K562 (cell line): ENCODE data around the gene DLGAP1. TPM values are rescaled to one million over a fixed set of nuclear protein-coding genes. Genes with fewer than 3 reads are reported as not detected.

Source experiments
- AFF4 ChIP-seq: sonication (generic); formaldehyde crosslinking; IDR thresholded peaks from 2 replicates; pipeline ENCODE4 v1.8.0; 2023; ENCODE audit warnings: mild to moderate bottlenecking, missing genetic modification reagents
- BCLAF1 ChIP-seq, 2 experiments: fragments of 450-650 bp in 1 of 2; IDR thresholded peaks; 2 replicates each; pipeline ENCODE4 v1.6.1; 2011 to 2017; ENCODE audit warnings: low read depth in 2 of 2, antibody characterized with exemption in 1 of 2, borderline replicate concordance in 1 of 2, low read length in 1 of 2, mild to moderate bottlenecking in 1 of 2, mixed read lengths in 1 of 2; ENCODE audit not compliant: control insufficient read depth in 1 of 2
- BHLHE40 ChIP-seq: IDR thresholded peaks from 2 replicates; pipeline ENCODE4 v1.6.1; 2011; ENCODE audit warnings: low read length, improper control_type of control experiment
- CBFA2T3 ChIP-seq: fragments of 450-650 bp; IDR thresholded peaks from 2 replicates; pipeline ENCODE4 v1.6.1; 2017
- FOXJ3 ChIP-seq: sonication (generic); formaldehyde crosslinking; IDR thresholded peaks from 2 replicates; pipeline ENCODE4 v1.4.0; 2020; ENCODE audit warnings: mild to moderate bottlenecking, missing genetic modification reagents
- HMG20B ChIP-seq: fragments of 250-450 bp; sonication (Bioruptor Pico); IDR thresholded peaks from 2 replicates; pipeline ENCODE4 v1.5.0; 2021; ENCODE audit warnings: mild to moderate bottlenecking
- MBD2 ChIP-seq: sonication (generic); IDR thresholded peaks from 2 replicates; pipeline ENCODE4 v1.6.1; 2016; ENCODE audit warnings: low read depth, borderline replicate concordance
- NR2C2 ChIP-seq, 2 experiments: fragments of 200-800 bp in 1 of 2; sonication (Bioruptor generic) in 1 of 2; sonication (generic) in 1 of 2; formaldehyde crosslinking in 1 of 2; IDR thresholded peaks; 2 replicates each; pipeline versions ENCODE4 v1.6.1 to v1.8.0; 2016 to 2022; ENCODE audit warnings: mild to moderate bottlenecking in 1 of 2, missing compliant biosample characterization in 1 of 2, missing genetic modification characterization in 1 of 2, missing genetic modification reagents in 1 of 2
- SMAD3 ChIP-seq: fragments of 450-650 bp; formaldehyde crosslinking; conservative IDR thresholded peaks from 2 replicates; pipeline ENCODE4 v1.4.0; 2020; ENCODE audit warnings: mild to moderate bottlenecking
- SMARCA5 ChIP-seq: fragments of 450-650 bp; IDR thresholded peaks from 2 replicates; pipeline ENCODE4 v1.6.1; 2016
- TEAD1 ChIP-seq, 2 experiments: fragments of 450-650 bp in 1 of 2; sonication (generic) in 1 of 2; formaldehyde crosslinking; IDR thresholded peaks; 2 replicates each; pipeline versions ENCODE4 v1.4.0 to v1.8.0; 2020 to 2022; ENCODE audit warnings: mild to moderate bottlenecking in 2 of 2, missing genetic modification reagents in 1 of 2
- TEAD2 ChIP-seq: fragments of 450-650 bp; IDR thresholded peaks from 2 replicates; pipeline ENCODE4 v1.6.1; 2016; ENCODE audit warnings: missing genetic modification characterization, control low read depth, missing compliant biosample characterization
- ZBTB9 ChIP-seq: fragments of 450-650 bp; formaldehyde crosslinking; IDR thresholded peaks from 2 replicates; pipeline ENCODE4 v1.4.0; 2020; ENCODE audit warnings: mild to moderate bottlenecking, moderate library complexity
- ZKSCAN1 ChIP-seq: fragments of 150-350 bp; IDR thresholded peaks from 2 replicates; pipeline ENCODE4 v1.6.1; 2016; ENCODE audit warnings: low read depth, low read length
- ZNF408 ChIP-seq: fragments of 250-450 bp; sonication (Bioruptor Pico); IDR thresholded peaks from 2 replicates; pipeline ENCODE4 v1.4.0; 2020; ENCODE audit warnings: low read depth, mild to moderate bottlenecking, moderate library complexity
- ZNF668 ChIP-seq: fragments of 250-450 bp; sonication (Bioruptor Pico); IDR thresholded peaks from 2 replicates; pipeline ENCODE4 v1.8.0; 2022; ENCODE audit warnings: mild to moderate bottlenecking, inconsistent platforms
- ZNF75A ChIP-seq: fragments of 450-650 bp; formaldehyde crosslinking; IDR thresholded peaks from 2 replicates; pipeline ENCODE4 v1.4.0; 2020; ENCODE audit warnings: mild to moderate bottlenecking
- polyA plus RNA-seq, 8 experiments: library from polyadenylated mRNA; depleted of rRNA in 4 of 8; stranded (reverse) in 5 of 8; unstranded in 3 of 8; fragments of >200 nt; fragmentation: Nextera tagmentation in 2 of 8; fragmentation: Illumina TruSeq in 1 of 8; extraction: Ambion mirVana in 2 of 8; extraction: Trizol in 1 of 8; gene quantifications; 2 replicates each; pipeline versions ENCODE4 v1.2.1 to v1.2.3, GENCODE V29; 2011 to 2014; ENCODE audit warnings: inconsistent platforms in 1 of 8, missing spikeins in 1 of 8
- total RNA-seq, 7 experiments: library from RNA; depleted of rRNA in 6 of 7; stranded (reverse); fragments of >200 nt in 6 of 7; fragmentation: Illumina TruSeq in 2 of 7; extraction: Trizol in 2 of 7; gene quantifications; 2 replicates each; pipeline versions ENCODE4 v1.2.1 to v1.2.3, GENCODE V29; 2011 to 2021; ENCODE audit warnings: low replicate concordance in 1 of 7
- TF ChIP-seq, protein P1 (sequence below): sonication (generic); formaldehyde crosslinking; IDR thresholded peaks from 2 replicates; pipeline ENCODE4 v1.9.0; 2022; ENCODE audit warnings: mild to moderate bottlenecking, missing genetic modification reagents

Gene DLGAP1
- total and polyA plus RNA-seq, 9 of the 15 experiments (the other 6 are each of a cell fraction or from before 2014, with no cell fraction given) = 0.04 to 0.22 (median 0.08) TPM

DNA sequence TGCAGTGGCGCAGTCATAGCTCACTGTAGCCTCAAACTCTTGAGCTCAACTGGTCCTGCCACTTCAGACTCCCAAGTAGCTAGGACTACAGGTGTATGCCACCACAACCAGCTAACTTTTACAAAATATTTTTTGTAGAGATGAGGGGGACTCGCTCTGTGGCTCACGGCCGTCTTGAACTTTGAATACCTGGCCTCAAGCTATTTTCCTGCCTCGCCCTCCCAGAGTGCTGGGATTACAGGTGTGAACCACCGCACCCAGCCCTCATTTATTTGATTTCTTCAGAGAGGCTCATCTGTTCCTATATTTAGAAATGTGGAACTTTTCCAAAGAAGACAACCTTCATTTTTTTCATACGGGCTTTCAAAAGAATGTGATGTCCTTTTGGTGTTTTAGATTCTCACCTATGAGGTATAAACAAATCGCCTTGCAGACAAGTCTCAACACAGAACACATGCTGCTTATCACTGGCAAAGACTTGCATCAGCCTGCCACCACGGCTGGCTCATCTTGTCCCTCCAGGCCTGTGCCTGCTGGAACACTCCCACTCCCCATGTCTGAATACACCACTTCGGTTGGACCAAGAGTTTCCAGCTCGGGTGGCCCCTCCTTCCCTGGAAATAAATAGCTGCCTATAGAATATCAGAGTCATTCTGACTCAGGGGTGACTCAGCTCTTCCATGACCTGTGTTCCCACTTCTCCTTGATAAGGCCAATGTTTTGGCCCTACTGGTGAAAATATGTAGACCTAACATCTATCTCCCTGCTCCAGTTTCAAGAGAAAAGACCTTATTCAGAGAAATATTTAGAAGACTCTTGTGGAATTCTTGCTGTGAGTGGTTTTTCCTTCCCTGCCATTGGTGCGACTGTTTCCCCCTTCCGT lies 802.5 kb downstream of the DLGAP1 start (continued):
- TF ChIP-seq BCLAF1 (IDR thresholded peaks at IDR 0.05; ENCODE audit: borderline replicate concordance in 1 of 2, control insufficient read depth in 1 of 2, low read depth in 2 of 2, low read length in 1 of 2) = peak in 1 of 2 experiments; percentile 77; a peak in 1 of 4 replicates
- TF ChIP-seq MBD2 = no peak
- TF ChIP-seq SMARCA5 = no peak
- TF ChIP-seq HMG20B (CRISPR knock-in tag) = 0 out of 2 replicates have a peak, but pooled peaks have one; percentile 54
- TF ChIP-seq CBFA2T3 = no peak
- peak; percentile 30; the same call in 1 of the 2 replicates for TF ChIP-seq ZBTB9 (CRISPR knock-in tag)
- peak; percentile 87 for TF ChIP-seq TEAD1 (CRISPR knock-in tag; IDR thresholded peaks at IDR 0.05)
- TF ChIP-seq ZNF668 (CRISPR knock-in tag) = peak; percentile 93
- TF ChIP-seq SMAD3 (CRISPR knock-in tag) = peak; percentile 91
- peak; percentile 61; the same call in 1 of the 2 replicates for TF ChIP-seq ZNF75A (CRISPR knock-in tag)
- peak; percentile 64; the same call in 1 of the 2 replicates for TF ChIP-seq TEAD2 (tag)
- TF ChIP-seq, protein P1, sequence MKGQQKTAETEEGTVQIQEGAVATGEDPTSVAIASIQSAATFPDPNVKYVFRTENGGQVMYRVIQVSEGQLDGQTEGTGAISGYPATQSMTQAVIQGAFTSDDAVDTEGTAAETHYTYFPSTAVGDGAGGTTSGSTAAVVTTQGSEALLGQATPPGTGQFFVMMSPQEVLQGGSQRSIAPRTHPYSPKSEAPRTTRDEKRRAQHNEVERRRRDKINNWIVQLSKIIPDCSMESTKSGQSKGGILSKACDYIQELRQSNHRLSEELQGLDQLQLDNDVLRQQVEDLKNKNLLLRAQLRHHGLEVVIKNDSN (CRISPR knock-in tag) = peak; percentile 9; the same call in 1 of the 2 replicates
- TF ChIP-seq ZNF408 = no peak
- no peak for TF ChIP-seq FOXJ3
- TF ChIP-seq AFF4 = peak; percentile 96
- TF ChIP-seq BHLHE40 = peak; percentile 80
- TF ChIP-seq NR2C2 (CRISPR knock-in tag; IDR thresholded peaks at IDR 0.05) = 0 out of 2 replicates have a peak, but pooled peaks have one; percentile 53
- no peak for TF ChIP-seq NR2C2 (tag; IDR thresholded peaks at IDR 0.05)
- no peak; the same call in none of the 2 replicates for TF ChIP-seq ZKSCAN1
